ENCODE measurements around the gene TFF3. TPM values are rescaled to one million over a fixed set of nuclear protein-coding genes. Genes with fewer than 3 reads are reported as not detected.

TFF3 gene
- total and polyA plus RNA-seq, 2 experiments from 2014 or later = 1.2 to 3.3 TPM

DNA sequence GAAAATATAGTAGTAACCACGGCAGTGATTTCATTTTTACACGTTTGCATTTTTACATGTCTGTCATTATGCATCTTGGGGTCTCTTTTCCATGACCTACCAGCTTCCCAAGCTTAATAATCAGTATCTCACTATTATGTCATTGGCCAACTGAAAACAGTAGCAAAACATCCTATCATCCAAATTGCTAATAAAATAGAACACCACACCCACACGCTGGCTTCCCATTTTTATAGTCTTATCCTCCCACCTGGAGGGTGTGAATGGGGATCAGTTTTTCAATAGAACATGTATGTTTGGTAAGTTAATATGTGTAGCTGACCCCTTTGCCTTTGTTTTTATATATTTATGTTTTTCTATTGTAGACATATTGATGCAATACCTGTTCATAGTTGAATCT, 11.8 kb downstream of the TFF3 start (continued):
- TF ChIP-seq, protein P1, sequence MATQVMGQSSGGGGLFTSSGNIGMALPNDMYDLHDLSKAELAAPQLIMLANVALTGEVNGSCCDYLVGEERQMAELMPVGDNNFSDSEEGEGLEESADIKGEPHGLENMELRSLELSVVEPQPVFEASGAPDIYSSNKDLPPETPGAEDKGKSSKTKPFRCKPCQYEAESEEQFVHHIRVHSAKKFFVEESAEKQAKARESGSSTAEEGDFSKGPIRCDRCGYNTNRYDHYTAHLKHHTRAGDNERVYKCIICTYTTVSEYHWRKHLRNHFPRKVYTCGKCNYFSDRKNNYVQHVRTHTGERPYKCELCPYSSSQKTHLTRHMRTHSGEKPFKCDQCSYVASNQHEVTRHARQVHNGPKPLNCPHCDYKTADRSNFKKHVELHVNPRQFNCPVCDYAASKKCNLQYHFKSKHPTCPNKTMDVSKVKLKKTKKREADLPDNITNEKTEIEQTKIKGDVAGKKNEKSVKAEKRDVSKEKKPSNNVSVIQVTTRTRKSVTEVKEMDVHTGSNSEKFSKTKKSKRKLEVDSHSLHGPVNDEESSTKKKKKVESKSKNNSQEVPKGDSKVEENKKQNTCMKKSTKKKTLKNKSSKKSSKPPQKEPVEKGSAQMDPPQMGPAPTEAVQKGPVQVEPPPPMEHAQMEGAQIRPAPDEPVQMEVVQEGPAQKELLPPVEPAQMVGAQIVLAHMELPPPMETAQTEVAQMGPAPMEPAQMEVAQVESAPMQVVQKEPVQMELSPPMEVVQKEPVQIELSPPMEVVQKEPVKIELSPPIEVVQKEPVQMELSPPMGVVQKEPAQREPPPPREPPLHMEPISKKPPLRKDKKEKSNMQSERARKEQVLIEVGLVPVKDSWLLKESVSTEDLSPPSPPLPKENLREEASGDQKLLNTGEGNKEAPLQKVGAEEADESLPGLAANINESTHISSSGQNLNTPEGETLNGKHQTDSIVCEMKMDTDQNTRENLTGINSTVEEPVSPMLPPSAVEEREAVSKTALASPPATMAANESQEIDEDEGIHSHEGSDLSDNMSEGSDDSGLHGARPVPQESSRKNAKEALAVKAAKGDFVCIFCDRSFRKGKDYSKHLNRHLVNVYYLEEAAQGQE (IDR thresholded peaks at IDR 0.05; ENCODE audit: unreplicated experiment) = no peak
- TF ChIP-seq, protein P2, sequence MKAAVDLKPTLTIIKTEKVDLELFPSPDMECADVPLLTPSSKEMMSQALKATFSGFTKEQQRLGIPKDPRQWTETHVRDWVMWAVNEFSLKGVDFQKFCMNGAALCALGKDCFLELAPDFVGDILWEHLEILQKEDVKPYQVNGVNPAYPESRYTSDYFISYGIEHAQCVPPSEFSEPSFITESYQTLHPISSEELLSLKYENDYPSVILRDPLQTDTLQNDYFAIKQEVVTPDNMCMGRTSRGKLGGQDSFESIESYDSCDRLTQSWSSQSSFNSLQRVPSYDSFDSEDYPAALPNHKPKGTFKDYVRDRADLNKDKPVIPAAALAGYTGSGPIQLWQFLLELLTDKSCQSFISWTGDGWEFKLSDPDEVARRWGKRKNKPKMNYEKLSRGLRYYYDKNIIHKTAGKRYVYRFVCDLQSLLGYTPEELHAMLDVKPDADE (IDR thresholded peaks at IDR 0.05) = no peak
- no peak for TF ChIP-seq NANOG (IDR thresholded peaks at IDR 0.05; ENCODE audit: borderline replicate concordance)
- no peak for TF ChIP-seq ZNF114 (CRISPR knock-in tag; IDR thresholded peaks at IDR 0.05)
- no peak for TF ChIP-seq POLR2AphosphoS5 (IDR thresholded peaks at IDR 0.05; ENCODE audit: low read depth)
- no peak for TF ChIP-seq ZNF331 (CRISPR knock-in tag; IDR thresholded peaks at IDR 0.05; ENCODE audit: low read depth)

DNA sequence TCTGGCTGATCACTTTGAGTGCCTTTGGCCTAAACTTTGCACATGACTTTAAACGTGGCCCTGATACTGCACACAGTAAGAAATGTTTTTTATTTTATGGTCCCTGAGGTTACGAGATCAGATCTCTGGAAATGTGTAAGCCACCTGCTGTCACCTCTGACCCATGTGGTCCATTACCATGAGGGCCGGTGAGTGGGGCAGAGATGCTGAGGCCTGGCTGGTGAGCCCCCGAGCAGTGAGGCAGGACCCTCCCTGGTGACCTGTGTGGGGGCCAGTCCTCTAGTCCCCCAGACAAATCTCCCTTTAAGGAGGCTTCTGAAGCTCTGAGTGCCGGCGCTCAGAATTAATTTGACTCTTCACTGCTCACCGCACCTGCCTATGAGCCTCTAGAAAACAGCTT, 12.4 kb downstream of the TFF3 start:
- H3K27me3 ChIP-seq (ENCODE audit: insufficient read depth) = no peaks in the 10 kb centered on the region
- no peaks in the 10 kb centered on the region for H3K36me3 Mint-ChIP-seq (ENCODE audit: low read depth)
- no peak overlapping the region for H3K4me3 Mint-ChIP-seq
- peaks cover 8% of the 10 kb centered on the region; the same call in 2 of the 3 replicates for H3K4me1 Mint-ChIP-seq
- H4K20me1 ChIP-seq (replicated peaks; ENCODE audit: insufficient read depth) = no peaks in the 10 kb centered on the region
- no peaks in the 10 kb centered on the region for H3K9me2 ChIP-seq (ENCODE audit: insufficient read depth)
- no peaks in the 10 kb centered on the region for H3K79me2 ChIP-seq (replicated peaks; ENCODE audit: insufficient read depth)
- no peak overlapping the region for H3K4me2 ChIP-seq
- H3K9me3 Mint-ChIP-seq = no peaks in the 10 kb centered on the region
- H3K36me3 ChIP-seq (ENCODE audit: insufficient read depth) = no peaks in the 10 kb centered on the region
- H2AFZ ChIP-seq = no peak overlapping the region
- H3K27ac Mint-ChIP-seq = no peak overlapping the region
- no peak overlapping the region for H3K4me3 ChIP-seq
- H3K27me3 Mint-ChIP-seq (ENCODE audit: insufficient read depth, low read depth, poor library complexity) = peaks cover 12% of the 10 kb centered on the region
- ATAC-seq (no peak), DNase-seq (ENCODE audit: low spot score) (no peak)
- H3K4me1 ChIP-seq (ENCODE audit: insufficient read depth) = no peaks in the 10 kb centered on the region
- no peaks in the 10 kb centered on the region for H3F3A ChIP-seq (replicated peaks; ENCODE audit: low read depth)
- no peak overlapping the region for H3K27ac ChIP-seq (ENCODE audit: low read depth)
- TF ChIP-seq STAT1 (IDR thresholded peaks at IDR 0.05; ENCODE audit: unreplicated experiment) = no peak
- no peak for TF ChIP-seq CREB1 (CRISPR knock-in tag; IDR thresholded peaks at IDR 0.05; ENCODE audit: low read depth)
- no peak for TF ChIP-seq ZNF331 (CRISPR knock-in tag; IDR thresholded peaks at IDR 0.05; ENCODE audit: low read depth)
- TF ChIP-seq, protein P2 (IDR thresholded peaks at IDR 0.05) = no peak
- TF ChIP-seq JUNB (IDR thresholded peaks at IDR 0.05; ENCODE audit: unreplicated experiment) = no peak

Measured in GM23338 (cell line).